DND-41 (cell line): ENCODE measurements around the gene TBC1D32.
A peak's percentile ranks its signal among the peaks of the same experiment; 100 is the strongest.

Source experiments
- EZH2 ChIP-seq: IDR thresholded peaks from 3 replicates; pipeline ENCODE4 v1.6.1; 2012; ENCODE audit warnings: borderline replicate concordance, low read depth, mild to moderate bottlenecking, moderate library complexity, low read length, inconsistent platforms; ENCODE audit not compliant: severe bottlenecking
- TF ChIP-seq, protein P1 (sequence below): IDR thresholded peaks from 2 replicates; pipeline ENCODE4 v1.5.1; 2012; ENCODE audit warnings: borderline replicate concordance, low read length, moderate library complexity, mild to moderate bottlenecking; ENCODE audit not compliant: poor library complexity, severe bottlenecking; ENCODE audit errors: extremely low read depth

DNA sequence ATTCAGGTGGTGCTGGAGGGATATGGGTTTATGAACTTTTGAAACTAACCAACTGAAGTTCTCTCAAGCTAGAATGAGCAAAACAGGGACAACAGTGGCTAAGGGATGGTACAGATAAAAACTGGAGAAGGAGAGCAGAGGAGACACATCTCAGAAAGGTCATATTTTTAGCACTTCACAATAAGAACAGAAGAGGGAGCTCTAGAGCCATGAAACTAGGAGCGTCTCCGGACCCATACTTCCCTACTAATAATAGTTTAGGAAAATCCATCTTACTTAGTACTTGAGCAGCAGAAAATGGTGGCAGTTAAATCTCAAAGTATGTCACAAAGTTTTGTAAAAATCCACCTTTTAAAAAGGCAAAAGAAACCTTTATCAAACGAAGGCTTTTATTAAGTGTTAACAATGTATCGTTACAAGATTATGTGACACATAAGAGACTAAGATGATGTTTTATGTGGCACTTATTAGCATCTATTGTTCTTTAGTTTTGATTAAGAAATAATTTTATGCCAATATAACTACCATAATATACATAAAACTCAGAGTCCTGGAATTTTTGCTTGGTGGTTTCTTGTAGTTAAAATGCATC is 278.6 kb downstream of the TBC1D32 start:
- TF ChIP-seq, protein P1, sequence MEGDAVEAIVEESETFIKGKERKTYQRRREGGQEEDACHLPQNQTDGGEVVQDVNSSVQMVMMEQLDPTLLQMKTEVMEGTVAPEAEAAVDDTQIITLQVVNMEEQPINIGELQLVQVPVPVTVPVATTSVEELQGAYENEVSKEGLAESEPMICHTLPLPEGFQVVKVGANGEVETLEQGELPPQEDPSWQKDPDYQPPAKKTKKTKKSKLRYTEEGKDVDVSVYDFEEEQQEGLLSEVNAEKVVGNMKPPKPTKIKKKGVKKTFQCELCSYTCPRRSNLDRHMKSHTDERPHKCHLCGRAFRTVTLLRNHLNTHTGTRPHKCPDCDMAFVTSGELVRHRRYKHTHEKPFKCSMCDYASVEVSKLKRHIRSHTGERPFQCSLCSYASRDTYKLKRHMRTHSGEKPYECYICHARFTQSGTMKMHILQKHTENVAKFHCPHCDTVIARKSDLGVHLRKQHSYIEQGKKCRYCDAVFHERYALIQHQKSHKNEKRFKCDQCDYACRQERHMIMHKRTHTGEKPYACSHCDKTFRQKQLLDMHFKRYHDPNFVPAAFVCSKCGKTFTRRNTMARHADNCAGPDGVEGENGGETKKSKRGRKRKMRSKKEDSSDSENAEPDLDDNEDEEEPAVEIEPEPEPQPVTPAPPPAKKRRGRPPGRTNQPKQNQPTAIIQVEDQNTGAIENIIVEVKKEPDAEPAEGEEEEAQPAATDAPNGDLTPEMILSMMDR, result peak; percentile 81
- TF ChIP-seq EZH2, result no peak
